Putamen (tissue), 1 donor: ENCODE measurements around the gene HTR3E.

Experiments used
- DNase-seq: peaks from one replicate; pipeline ENCODE4 v3.0.0-alpha.2; 2016; ENCODE audit warnings: low spot score

HTR3E gene

DNA sequence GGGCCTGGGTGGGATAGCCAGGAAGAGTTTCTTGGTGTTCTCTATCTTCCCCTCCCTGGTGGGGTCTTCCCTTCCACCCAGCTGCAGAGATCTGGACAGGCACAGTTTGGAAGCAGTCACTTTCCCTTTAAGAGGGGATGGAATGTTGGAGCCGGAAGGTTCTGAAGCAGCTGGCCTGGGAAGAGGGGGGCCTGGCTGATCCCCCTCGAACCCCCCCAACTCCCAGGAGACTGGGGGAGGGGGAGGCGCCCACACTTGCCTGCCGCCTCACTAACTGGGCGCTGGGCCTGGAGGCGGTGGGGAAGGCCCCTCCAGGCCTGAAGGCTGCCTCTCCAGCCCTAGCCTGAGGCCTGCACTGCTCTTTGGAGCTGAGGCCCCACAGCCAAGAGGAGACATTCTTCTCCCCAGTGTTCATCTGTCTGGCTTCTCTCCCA is 59.7 kb downstream of the HTR3E start:
- DNase-seq, result peak; percentile 50
